HL-60 (cell line): ENCODE data around the gene ANKRD44.

Experiments used
- CTCF ChIP-seq: IDR thresholded peaks from one replicate; pipeline ENCODE4 v1.5.1; 2011; ENCODE audit warnings: low read length, control low read depth, inconsistent platforms; ENCODE audit not compliant: insufficient read depth
- POLR2AphosphoS5 ChIP-seq: IDR thresholded peaks from 2 replicates; pipeline ENCODE4 v1.6.1; 2012; ENCODE audit warnings: low read depth
- REST ChIP-seq: IDR thresholded peaks from 2 replicates; pipeline ENCODE4 v1.6.1; 2012; ENCODE audit warnings: low read depth; ENCODE audit not compliant: insufficient replicate concordance
- SPI1 ChIP-seq: IDR thresholded peaks from 2 replicates; pipeline ENCODE4 v1.6.1; 2012; ENCODE audit warnings: low read depth, mild to moderate bottlenecking, borderline replicate concordance

- TF ChIP-seq CTCF (no peak), POLR2AphosphoS5 (no peak), SPI1 (no peak), REST (no peak)
These were observed 255.5 kb downstream of the ANKRD44 start for GRCh38 chr2:197055045-197055444.
